ENCODE data around the gene SF3A2.

Gene SF3A2

GRCh38 chr19:2219726-2220125, 16.9 kb upstream of the SF3A2 start:
- H3K9me3 ChIP-seq (ENCODE audit: control insufficient read depth, insufficient read depth, low read depth, low read length), result no peaks in the 10 kb centered on the region
- H3K4me3 ChIP-seq (ENCODE audit: low read depth, low read length), result no peak overlapping the region
- H3K36me3 ChIP-seq (ENCODE audit: control insufficient read depth, insufficient read depth, low read length), result peaks cover 81% of the 10 kb centered on the region
- H3K27me3 ChIP-seq (ENCODE audit: control insufficient read depth, insufficient read depth, low read length), result no peaks in the 10 kb centered on the region
- H3K27ac ChIP-seq (ENCODE audit: low read depth, low read length), result no peak overlapping the region
- H3K4me1 ChIP-seq (ENCODE audit: control insufficient read depth, insufficient read depth, low read length), result peaks cover 4% of the 10 kb centered on the region; the same call in 1 of the 2 replicates
- no peak overlapping the region for H3K9ac ChIP-seq (ENCODE audit: low read length)

- Histone ChIP-seq H3K9ac (ENCODE audit: low read length) (no peak overlapping the region), H3K4me3 (ENCODE audit: low read depth, low read length) (no peak overlapping the region), H3K36me3 (ENCODE audit: control insufficient read depth, insufficient read depth, low read length) (peaks cover 81% of the 10 kb centered on the region), H3K27ac (ENCODE audit: low read depth, low read length) (0 out of 2 replicates have a peak overlapping the region, but pooled peaks have one; percentile 39), H3K27me3 (ENCODE audit: control insufficient read depth, insufficient read depth, low read length) (no peaks in the 10 kb centered on the region), H3K4me1 (ENCODE audit: control insufficient read depth, insufficient read depth, low read length) (peaks cover 4% of the 10 kb centered on the region; the same call in 1 of the 2 replicates), H3K9me3 (ENCODE audit: control insufficient read depth, insufficient read depth, low read depth, low read length) (no peaks in the 10 kb centered on the region)
These were observed 15.3 kb upstream of the SF3A2 start for GRCh38 chr19:2221250-2221831.

- Histone ChIP-seq H3K9ac (ENCODE audit: low read length) (no peak overlapping the region), H3K4me1 (ENCODE audit: control insufficient read depth, insufficient read depth, low read length) (peaks cover 4% of the 10 kb centered on the region; the same call in 1 of the 2 replicates), H3K4me3 (ENCODE audit: low read depth, low read length) (no peak overlapping the region), H3K27ac (ENCODE audit: low read depth, low read length) (peak overlapping the region; percentile 39; the same call in 1 of the 2 replicates), H3K36me3 (ENCODE audit: control insufficient read depth, insufficient read depth, low read length) (peaks cover 80% of the 10 kb centered on the region), H3K27me3 (ENCODE audit: control insufficient read depth, insufficient read depth, low read length) (no peaks in the 10 kb centered on the region), H3K9me3 (ENCODE audit: control insufficient read depth, insufficient read depth, low read depth, low read length) (no peaks in the 10 kb centered on the region)
These were observed 14.7 kb upstream of the SF3A2 start for GRCh38 chr19:2221918-2222317.

- Histone ChIP-seq H3K36me3 (ENCODE audit: control insufficient read depth, insufficient read depth, low read length) (peaks cover 77% of the 10 kb centered on the region), H3K27ac (ENCODE audit: low read depth, low read length) (no peak overlapping the region), H3K4me1 (ENCODE audit: control insufficient read depth, insufficient read depth, low read length) (peaks cover 4% of the 10 kb centered on the region; the same call in 1 of the 2 replicates), H3K9ac (ENCODE audit: low read length) (no peak overlapping the region), H3K9me3 (ENCODE audit: control insufficient read depth, insufficient read depth, low read depth, low read length) (no peaks in the 10 kb centered on the region), H3K4me3 (ENCODE audit: low read depth, low read length) (no peak overlapping the region), H3K27me3 (ENCODE audit: control insufficient read depth, insufficient read depth, low read length) (no peaks in the 10 kb centered on the region)
These were observed 13.2 kb upstream of the SF3A2 start for GRCh38 chr19:2223391-2223790.

GRCh38 chr19:2223959-2224358, 12.7 kb upstream of the SF3A2 start:
- H3K9ac ChIP-seq (ENCODE audit: low read length), result no peak overlapping the region
- H3K4me3 ChIP-seq (ENCODE audit: low read depth, low read length), result no peak overlapping the region
- peaks cover 80% of the 10 kb centered on the region for H3K36me3 ChIP-seq (ENCODE audit: control insufficient read depth, insufficient read depth, low read length)
- H3K9me3 ChIP-seq (ENCODE audit: control insufficient read depth, insufficient read depth, low read depth, low read length), result no peaks in the 10 kb centered on the region
- H3K4me1 ChIP-seq (ENCODE audit: control insufficient read depth, insufficient read depth, low read length), result peaks cover 4% of the 10 kb centered on the region; the same call in 1 of the 2 replicates
- no peaks in the 10 kb centered on the region for H3K27me3 ChIP-seq (ENCODE audit: control insufficient read depth, insufficient read depth, low read length)
- no peak overlapping the region for H3K27ac ChIP-seq (ENCODE audit: low read depth, low read length)

GRCh38 chr19:2224754-2225349, 11.8 kb upstream of the SF3A2 start:
- H3K4me1 ChIP-seq (ENCODE audit: control insufficient read depth, insufficient read depth, low read length), result peaks cover 4% of the 10 kb centered on the region; the same call in 1 of the 2 replicates
- H3K27me3 ChIP-seq (ENCODE audit: control insufficient read depth, insufficient read depth, low read length), result no peaks in the 10 kb centered on the region
- H3K4me3 ChIP-seq (ENCODE audit: low read depth, low read length), result no peak overlapping the region
- no peaks in the 10 kb centered on the region for H3K9me3 ChIP-seq (ENCODE audit: control insufficient read depth, insufficient read depth, low read depth, low read length)
- no peak overlapping the region; the same call in 1 of the 2 replicates for H3K27ac ChIP-seq (ENCODE audit: low read depth, low read length)
- H3K36me3 ChIP-seq (ENCODE audit: control insufficient read depth, insufficient read depth, low read length), result peaks cover 82% of the 10 kb centered on the region
- no peak overlapping the region for H3K9ac ChIP-seq (ENCODE audit: low read length)

DNA sequence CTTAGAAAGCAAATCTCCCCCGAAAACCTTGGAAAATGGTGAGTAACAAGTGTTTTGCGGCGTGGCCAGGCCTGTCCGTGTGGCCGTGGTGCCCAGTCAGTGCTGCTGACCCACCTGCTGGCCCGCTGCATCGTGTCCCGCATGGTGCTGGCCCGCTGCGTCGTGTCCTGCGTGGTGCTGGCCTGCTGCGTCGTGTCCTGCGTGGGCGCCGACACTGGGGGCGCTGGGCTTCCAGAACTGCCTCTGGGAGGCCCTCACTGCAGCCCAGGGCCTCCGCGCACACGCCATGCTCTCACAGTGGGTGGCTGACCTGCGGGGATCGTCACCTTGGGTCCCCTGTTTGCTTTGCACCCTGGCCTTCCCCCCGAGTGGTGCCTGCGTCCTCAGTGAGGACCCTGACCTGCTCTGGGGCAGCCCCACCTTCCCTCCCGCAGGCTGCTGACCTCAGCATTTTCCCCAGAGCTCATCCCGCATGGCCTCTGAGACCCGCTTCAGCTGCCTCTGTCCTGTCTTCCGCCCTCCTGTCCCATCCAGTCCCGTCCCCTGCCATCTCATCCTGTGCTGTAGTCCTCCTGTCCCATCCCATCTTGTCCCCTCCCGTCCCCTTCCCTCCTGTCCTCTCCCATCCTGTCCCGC, 11.1 kb upstream of the SF3A2 start:
- Histone ChIP-seq H3K27ac (ENCODE audit: low read depth, low read length) (no peak overlapping the region), H3K4me3 (ENCODE audit: low read depth, low read length) (no peak overlapping the region), H3K27me3 (ENCODE audit: control insufficient read depth, insufficient read depth, low read length) (no peaks in the 10 kb centered on the region), H3K9me3 (ENCODE audit: control insufficient read depth, insufficient read depth, low read depth, low read length) (no peaks in the 10 kb centered on the region), H3K4me1 (ENCODE audit: control insufficient read depth, insufficient read depth, low read length) (peaks cover 4% of the 10 kb centered on the region; the same call in 1 of the 2 replicates), H3K36me3 (ENCODE audit: control insufficient read depth, insufficient read depth, low read length) (peaks cover 82% of the 10 kb centered on the region), H3K9ac (ENCODE audit: low read length) (peak overlapping the region; percentile 4)

- Histone ChIP-seq H3K9me3 (ENCODE audit: control insufficient read depth, insufficient read depth, low read depth, low read length) (no peaks in the 10 kb centered on the region), H3K4me3 (ENCODE audit: low read depth, low read length) (no peak overlapping the region), H3K27me3 (ENCODE audit: control insufficient read depth, insufficient read depth, low read length) (no peaks in the 10 kb centered on the region), H3K36me3 (ENCODE audit: control insufficient read depth, insufficient read depth, low read length) (peaks cover 76% of the 10 kb centered on the region), H3K4me1 (ENCODE audit: control insufficient read depth, insufficient read depth, low read length) (peaks cover 3% of the 10 kb centered on the region; the same call in 1 of the 2 replicates), H3K27ac (ENCODE audit: low read depth, low read length) (no peak overlapping the region), H3K9ac (ENCODE audit: low read length) (peak overlapping the region; percentile 4)
These were observed 10.4 kb upstream of the SF3A2 start for GRCh38 chr19:2226051-2226839.

DNA sequence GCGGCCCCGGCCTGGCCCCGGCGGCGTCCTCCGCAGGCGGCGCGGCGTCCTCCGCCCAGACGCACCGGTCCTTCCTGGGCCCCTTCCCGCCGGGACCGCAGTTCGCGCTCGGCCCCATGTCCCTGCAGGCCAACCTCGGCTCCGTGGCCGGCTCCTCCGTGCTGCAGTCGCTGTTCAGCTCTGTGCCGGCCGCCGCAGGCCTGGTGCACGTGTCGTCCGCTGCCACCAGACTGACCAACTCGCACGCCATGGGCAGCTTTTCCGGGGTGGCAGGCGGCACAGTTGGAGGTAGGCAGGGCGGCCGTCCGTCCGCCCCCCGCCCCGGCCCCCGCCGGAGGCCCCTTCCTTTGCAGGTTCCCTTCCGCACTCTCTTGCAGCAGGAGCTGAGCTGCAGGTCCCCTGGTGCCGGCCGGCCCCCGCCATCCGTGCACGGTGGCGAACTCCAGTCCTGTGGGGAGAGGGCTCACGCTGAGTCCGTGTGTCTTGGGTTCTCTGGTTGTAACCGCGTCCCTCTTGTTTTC, 9.7 kb upstream of the SF3A2 start:
- Histone ChIP-seq H3K27ac (ENCODE audit: low read depth, low read length) (no peak overlapping the region), H3K36me3 (ENCODE audit: control insufficient read depth, insufficient read depth, low read length) (peaks cover 72% of the 10 kb centered on the region), H3K27me3 (ENCODE audit: control insufficient read depth, insufficient read depth, low read length) (no peaks in the 10 kb centered on the region), H3K4me3 (ENCODE audit: low read depth, low read length) (no peak overlapping the region), H3K4me1 (ENCODE audit: control insufficient read depth, insufficient read depth, low read length) (no peaks in the 10 kb centered on the region), H3K9ac (ENCODE audit: low read length) (no peak overlapping the region), H3K9me3 (ENCODE audit: control insufficient read depth, insufficient read depth, low read depth, low read length) (no peaks in the 10 kb centered on the region)

- Histone ChIP-seq H3K27me3 (ENCODE audit: control insufficient read depth, insufficient read depth, low read length) (no peaks in the 10 kb centered on the region), H3K4me3 (ENCODE audit: low read depth, low read length) (no peak overlapping the region), H3K4me1 (ENCODE audit: control insufficient read depth, insufficient read depth, low read length) (no peaks in the 10 kb centered on the region), H3K9ac (ENCODE audit: low read length) (no peak overlapping the region), H3K27ac (ENCODE audit: low read depth, low read length) (no peak overlapping the region), H3K36me3 (ENCODE audit: control insufficient read depth, insufficient read depth, low read length) (peaks cover 71% of the 10 kb centered on the region), H3K9me3 (ENCODE audit: control insufficient read depth, insufficient read depth, low read depth, low read length) (no peaks in the 10 kb centered on the region)
These were observed 9.0 kb upstream of the SF3A2 start for GRCh38 chr19:2227415-2228156.

Data from HUES6 (cell line).